Skeletal muscle cell (primary cell): ENCODE results near the gene MRPS22.

ENCODE experiments used
- DNase-seq: peaks from one replicate; pipeline ENCODE4 v3.0.0-alpha.2; 2010; ENCODE audit warnings: low read depth
- H3K4me3 ChIP-seq: 2 replicates; pipeline ENCODE4 v1.5.1; 2011; ENCODE audit warnings: low read depth, mild to moderate bottlenecking, control low read depth, low read length, moderate library complexity

The MRPS22 gene

GRCh38 chr3:139343895-139344856 lies at the start of gene MRPS22:
MRPS22 (plus strand) TSS chr3:139344020; CDS start chr3:139344027, 7 bp downstream.
- DNase-seq: peak; percentile 65
- H3K4me3 ChIP-seq: peak within 1 kb of the TSS; percentile 65

GRCh38 chr3:139295040-139295439 lies 48.8 kb upstream of the MRPS22 start:
- no peak for DNase-seq
- H3K4me3 ChIP-seq: no peak overlapping the region

- no peak for DNase-seq
Observed at GRCh38 chr3:139296141-139296718, 47.6 kb upstream of the MRPS22 start.

GRCh38 chr3:139297588-139298311 lies 46.1 kb upstream of the MRPS22 start:
- no peak for DNase-seq
- H3K4me3 ChIP-seq: no peak overlapping the region

More at GRCh38 chr3:139296141-139296718, 47.6 kb upstream of the MRPS22 start:
- no peak overlapping the region for H3K4me3 ChIP-seq

- DNase-seq: no peak
- H3K4me3 ChIP-seq: no peak overlapping the region
Observed at GRCh38 chr3:139299261-139300132, 44.3 kb upstream of the MRPS22 start.

GRCh38 chr3:139300416-139300815 lies 43.4 kb upstream of the MRPS22 start:
- H3K4me3 ChIP-seq: no peak overlapping the region
- DNase-seq: no peak

GRCh38 chr3:139301183-139301582 lies 42.6 kb upstream of the MRPS22 start:
- no peak overlapping the region for H3K4me3 ChIP-seq
- no peak for DNase-seq

- H3K4me3 ChIP-seq: no peak overlapping the region
- no peak for DNase-seq
Observed at GRCh38 chr3:139301654-139302053, 42.2 kb upstream of the MRPS22 start.

- no peak overlapping the region for H3K4me3 ChIP-seq
- peak; percentile 93 for DNase-seq
Observed at GRCh38 chr3:139302084-139302800, 41.6 kb upstream of the MRPS22 start.

GRCh38 chr3:139302801-139303113 lies 41.1 kb upstream of the MRPS22 start:
- H3K4me3 ChIP-seq: no peak overlapping the region
- DNase-seq: no peak

- no peak for DNase-seq
Observed at GRCh38 chr3:139303216-139303615, 40.6 kb upstream of the MRPS22 start.

GRCh38 chr3:139304383-139304782 lies 39.4 kb upstream of the MRPS22 start:
- DNase-seq: no peak
- no peak overlapping the region for H3K4me3 ChIP-seq

More at GRCh38 chr3:139303216-139303615, 40.6 kb upstream of the MRPS22 start:
- no peak overlapping the region for H3K4me3 ChIP-seq

- no peak for DNase-seq
Observed at GRCh38 chr3:139306078-139306477, 37.7 kb upstream of the MRPS22 start.

GRCh38 chr3:139307072-139307491 lies 36.7 kb upstream of the MRPS22 start:
- DNase-seq: no peak
- no peak overlapping the region for H3K4me3 ChIP-seq

More at GRCh38 chr3:139306078-139306477, 37.7 kb upstream of the MRPS22 start:
- H3K4me3 ChIP-seq: no peak overlapping the region

GRCh38 chr3:139307601-139308555 lies 35.9 kb upstream of the MRPS22 start:
- no peak for DNase-seq
- no peak overlapping the region for H3K4me3 ChIP-seq

- no peak overlapping the region for H3K4me3 ChIP-seq
- DNase-seq: no peak
Observed at GRCh38 chr3:139308560-139308959, 35.3 kb upstream of the MRPS22 start.

GRCh38 chr3:139309061-139309591 lies 34.7 kb upstream of the MRPS22 start:
- H3K4me3 ChIP-seq: no peak overlapping the region
- no peak for DNase-seq
